Activated T-helper 17 cell treated with anti-CD3 and anti-CD28 coated beads, Interleukin-2, amount 50 U/mL, for 72 hours (primary cell): ENCODE measurements around the gene ADARB2. TPM values are rescaled to one million over a fixed set of nuclear protein-coding genes. Genes with fewer than 3 reads are reported as not detected.

Source experiments
- ATAC-seq: fragments of 150-1000 bp; cut with Tn5 transposase; replicated peaks from 2 replicates; pipeline ENCODE4 v1.10.0; 2021; ENCODE audit warnings: mild to moderate bottlenecking, moderate library complexity
- H3K27ac Mint-ChIP-seq: one replicate; pipeline ENCODE4 v1.8.0; 2022; ENCODE audit warnings: mixed read lengths
- H3K27me3 Mint-ChIP-seq: one replicate; pipeline ENCODE4 v1.8.0; 2022; ENCODE audit warnings: mixed read lengths
- H3K36me3 Mint-ChIP-seq: one replicate; pipeline ENCODE4 v1.8.0; 2022; ENCODE audit warnings: low read depth, mild to moderate bottlenecking, mixed read lengths
- H3K4me1 Mint-ChIP-seq: one replicate; pipeline ENCODE4 v1.8.0; 2022; ENCODE audit warnings: mixed read lengths
- H3K4me3 Mint-ChIP-seq: one replicate; pipeline ENCODE4 v1.8.0; 2022; ENCODE audit warnings: mild to moderate bottlenecking, mixed read lengths
- H3K9me3 Mint-ChIP-seq: one replicate; pipeline ENCODE4 v1.8.0; 2022; ENCODE audit warnings: mixed read lengths
- total RNA-seq, 2 donors: library from RNA; stranded (reverse); gene quantifications; one replicate each; pipeline ENCODE4 v1.2.3, GENCODE V29; 2022

ADARB2 gene
- total RNA-seq, 2 donors from 2014 or later: not detected

GRCh38 chr10:1155791-1156615 lies 581.3 kb downstream of the ADARB2 start:
- no peak overlapping the region for H3K27ac Mint-ChIP-seq
- no peaks in the 10 kb centered on the region for H3K4me1 Mint-ChIP-seq
- no peaks in the 10 kb centered on the region for H3K9me3 Mint-ChIP-seq
- H3K27me3 Mint-ChIP-seq: peaks cover 5% of the 10 kb centered on the region
- no peaks in the 10 kb centered on the region for H3K36me3 Mint-ChIP-seq
- no peak overlapping the region for H3K4me3 Mint-ChIP-seq
- no peak for ATAC-seq

- Mint-ChIP-seq H3K36me3 (no peaks in the 10 kb centered on the region), H3K9me3 (no peaks in the 10 kb centered on the region), H3K4me1 (peaks cover 2% of the 10 kb centered on the region)
Measured at GRCh38 chr10:1154531-1155295, 582.6 kb downstream of the ADARB2 start.

GRCh38 chr10:1153805-1154351 lies 583.4 kb downstream of the ADARB2 start:
- no peaks in the 10 kb centered on the region for H3K36me3 Mint-ChIP-seq
- H3K4me3 Mint-ChIP-seq: no peak overlapping the region
- H3K27ac Mint-ChIP-seq: no peak overlapping the region
- H3K9me3 Mint-ChIP-seq: no peaks in the 10 kb centered on the region
- H3K27me3 Mint-ChIP-seq: peaks cover 10% of the 10 kb centered on the region
- no peak for ATAC-seq
- peaks cover 5% of the 10 kb centered on the region for H3K4me1 Mint-ChIP-seq

More at GRCh38 chr10:1154531-1155295, 582.6 kb downstream of the ADARB2 start:
- no peak for ATAC-seq
- Mint-ChIP-seq H3K27ac (peak overlapping the region; percentile 17), H3K4me3 (no peak overlapping the region), H3K27me3 (peaks cover 6% of the 10 kb centered on the region)

- H3K4me3 Mint-ChIP-seq: no peak overlapping the region
- peaks cover 10% of the 10 kb centered on the region for H3K27me3 Mint-ChIP-seq
- H3K4me1 Mint-ChIP-seq: peaks cover 5% of the 10 kb centered on the region
- H3K36me3 Mint-ChIP-seq: no peaks in the 10 kb centered on the region
- H3K9me3 Mint-ChIP-seq: no peaks in the 10 kb centered on the region
- ATAC-seq: no peak
- no peak overlapping the region for H3K27ac Mint-ChIP-seq
Measured at GRCh38 chr10:1153251-1153763, 584.0 kb downstream of the ADARB2 start.

DNA sequence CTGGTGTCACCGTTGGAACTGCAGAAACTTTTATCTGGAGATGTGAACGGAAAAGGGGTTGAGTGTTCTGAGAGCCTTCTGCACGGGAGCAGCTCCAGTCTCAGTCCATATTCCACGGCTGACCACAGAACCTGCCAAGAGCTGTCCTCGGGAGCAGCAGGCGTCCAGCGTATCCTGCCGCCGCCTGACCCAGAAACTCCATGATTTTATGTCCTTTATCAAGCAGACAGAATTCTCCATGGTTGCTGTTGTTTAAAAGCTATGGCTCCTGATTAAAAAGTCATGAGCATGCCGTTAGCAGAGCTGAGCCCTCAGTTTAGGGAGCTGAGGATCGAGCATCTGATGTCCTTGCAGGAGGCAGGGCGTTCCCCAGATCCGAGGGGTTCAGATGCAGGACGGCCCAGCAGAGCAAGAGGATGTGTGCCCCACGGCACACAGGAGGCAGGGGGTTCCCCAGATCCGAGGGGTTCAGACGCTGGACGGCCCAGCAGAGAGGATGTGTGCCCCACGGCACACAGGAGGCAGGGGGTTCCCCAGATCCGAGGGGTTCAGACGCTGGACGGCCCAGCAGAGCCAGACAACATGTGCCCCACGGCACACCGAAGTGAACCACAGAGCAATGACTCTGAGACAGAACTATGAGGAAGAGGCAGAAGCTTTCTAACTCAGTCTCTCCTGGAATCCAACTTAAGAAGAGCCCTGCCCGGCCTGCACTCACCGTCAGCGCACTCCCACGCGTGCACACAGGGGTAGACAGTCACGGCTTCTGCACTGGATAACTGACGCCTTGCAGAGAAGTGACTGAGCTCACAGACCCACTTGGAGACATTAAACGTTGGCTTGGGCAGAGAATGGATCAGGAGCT lies 584.7 kb downstream of the ADARB2 start:
- peaks cover 5% of the 10 kb centered on the region for H3K4me1 Mint-ChIP-seq

DNA sequence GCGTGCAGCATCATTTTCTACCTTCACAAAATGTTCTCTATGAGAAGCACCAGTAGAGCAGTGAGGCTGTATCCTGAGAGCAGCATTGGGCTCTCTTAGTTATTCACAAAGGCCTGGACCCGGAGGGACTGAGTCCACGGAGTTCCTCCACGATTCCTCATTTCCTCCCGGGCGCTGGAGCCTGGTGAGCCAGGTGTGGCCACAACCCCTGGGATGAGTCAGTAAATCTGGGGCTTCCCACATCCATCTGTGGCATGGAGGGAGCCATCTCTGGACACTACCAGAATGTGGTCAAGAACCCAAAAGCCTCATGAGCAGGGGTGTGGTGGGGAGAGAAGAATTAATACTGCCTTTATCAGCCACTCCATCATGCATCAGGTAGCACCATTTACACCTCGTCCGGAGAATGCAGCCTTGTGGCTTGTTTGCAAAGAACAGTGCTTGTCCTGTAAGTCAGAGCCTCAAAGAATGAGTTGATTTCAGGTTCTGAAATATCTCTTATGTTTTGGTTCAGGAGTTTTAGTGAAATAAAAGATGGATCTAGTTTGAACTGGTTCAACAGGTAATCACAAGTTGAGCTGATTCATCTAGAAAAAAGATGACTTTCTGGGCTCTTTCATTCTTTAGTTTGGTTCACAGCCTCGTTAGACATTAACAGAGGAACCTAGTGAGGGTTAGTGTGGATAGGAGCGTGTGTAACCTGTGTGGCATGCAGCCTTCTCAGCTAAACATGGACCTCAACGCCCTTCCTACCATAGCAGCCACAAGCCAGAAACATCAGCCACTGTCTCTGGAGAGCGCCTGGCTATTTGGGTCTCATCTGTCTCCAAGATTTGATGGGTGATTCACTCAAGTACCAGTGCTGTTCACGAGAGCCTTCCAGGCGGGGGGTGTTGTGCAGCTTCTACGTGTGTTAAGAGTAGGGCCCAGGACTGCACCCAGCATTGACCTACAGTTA lies 586.0 kb downstream of the ADARB2 start:
- peaks cover 5% of the 10 kb centered on the region for H3K4me1 Mint-ChIP-seq
- ATAC-seq: no peak
- peaks cover 5% of the 10 kb centered on the region for H3K27me3 Mint-ChIP-seq
- no peak overlapping the region for H3K4me3 Mint-ChIP-seq
- no peaks in the 10 kb centered on the region for H3K36me3 Mint-ChIP-seq
- H3K27ac Mint-ChIP-seq: no peak overlapping the region
- H3K9me3 Mint-ChIP-seq: no peaks in the 10 kb centered on the region

More for the DNA sequence above, 584.7 kb downstream of the ADARB2 start:
- Mint-ChIP-seq H3K4me3 (no peak overlapping the region), H3K9me3 (no peaks in the 10 kb centered on the region), H3K36me3 (no peaks in the 10 kb centered on the region), H3K27ac (no peak overlapping the region), H3K27me3 (peaks cover 10% of the 10 kb centered on the region)
- no peak for ATAC-seq

DNA sequence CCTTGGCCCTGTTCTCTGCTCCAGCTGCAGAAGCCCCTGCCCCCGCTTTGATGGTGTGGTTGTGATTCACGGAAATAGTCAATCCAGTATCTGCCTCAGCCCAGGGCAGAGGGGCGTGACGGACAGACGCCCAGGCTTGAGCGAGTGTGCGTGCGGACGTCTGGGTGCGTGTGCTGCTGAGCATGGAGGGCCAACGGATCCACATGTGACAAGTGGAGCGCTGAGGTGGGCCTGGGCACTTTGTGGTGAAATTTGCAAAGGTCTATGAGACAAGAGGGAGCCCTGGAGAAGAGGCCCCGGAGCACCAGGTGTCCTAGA lies 586.7 kb downstream of the ADARB2 start:
- H3K27me3 Mint-ChIP-seq: peaks cover 5% of the 10 kb centered on the region
- ATAC-seq: no peak
- H3K36me3 Mint-ChIP-seq: no peaks in the 10 kb centered on the region
- no peaks in the 10 kb centered on the region for H3K9me3 Mint-ChIP-seq
- no peak overlapping the region for H3K27ac Mint-ChIP-seq
- H3K4me1 Mint-ChIP-seq: peaks cover 5% of the 10 kb centered on the region
- H3K4me3 Mint-ChIP-seq: no peak overlapping the region

DNA sequence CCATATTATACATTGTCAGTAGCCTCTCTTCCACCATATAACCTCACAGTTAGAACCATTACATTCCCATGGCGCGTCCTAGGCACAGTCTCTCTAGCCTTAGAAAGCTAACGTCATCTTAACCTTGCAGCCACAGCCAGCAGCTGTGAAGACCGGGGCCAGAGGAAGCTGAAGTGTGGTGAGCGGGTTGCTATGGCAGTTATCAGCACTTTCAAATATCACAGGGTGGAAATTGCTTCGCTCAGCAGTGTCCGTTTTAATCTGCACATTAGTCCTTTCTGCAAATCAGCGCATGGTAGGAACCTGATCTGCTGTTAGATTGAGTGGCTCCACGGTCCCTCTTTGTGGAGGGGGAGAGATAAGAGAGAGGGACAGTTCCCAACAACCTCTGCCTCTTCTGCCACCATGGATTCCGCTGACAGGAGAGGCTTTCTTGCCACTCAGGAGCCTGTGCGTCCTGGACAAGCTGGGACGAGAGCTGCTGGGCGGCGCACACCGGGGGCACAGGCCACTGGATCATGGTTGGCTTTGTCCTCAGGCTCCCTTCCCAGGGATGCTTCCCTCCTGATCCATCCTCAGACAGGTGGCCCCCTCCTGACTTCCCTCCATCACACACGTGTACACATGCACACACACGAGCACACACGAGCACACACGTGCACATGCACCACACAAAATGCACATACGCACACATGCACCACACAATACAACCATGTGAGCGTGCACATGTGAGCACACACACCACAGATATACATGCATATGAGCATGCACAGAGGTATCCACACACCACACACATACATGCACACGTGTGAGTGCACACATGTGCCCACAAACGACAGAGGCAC lies 587.3 kb downstream of the ADARB2 start:
- H3K27me3 Mint-ChIP-seq: peaks cover 5% of the 10 kb centered on the region
- ATAC-seq: peak; percentile 19
- H3K36me3 Mint-ChIP-seq: no peaks in the 10 kb centered on the region
- H3K9me3 Mint-ChIP-seq: no peaks in the 10 kb centered on the region
- H3K4me1 Mint-ChIP-seq: peaks cover 5% of the 10 kb centered on the region
- H3K4me3 Mint-ChIP-seq: no peak overlapping the region
- H3K27ac Mint-ChIP-seq: no peak overlapping the region

GRCh38 chr10:1148855-1149605 lies 588.3 kb downstream of the ADARB2 start:
- ATAC-seq: no peak
- Mint-ChIP-seq H3K9me3 (peaks cover 5% of the 10 kb centered on the region), H3K27ac (no peak overlapping the region), H3K4me3 (no peak overlapping the region), H3K4me1 (peaks cover 5% of the 10 kb centered on the region), H3K27me3 (peaks cover 5% of the 10 kb centered on the region), H3K36me3 (no peaks in the 10 kb centered on the region)

DNA sequence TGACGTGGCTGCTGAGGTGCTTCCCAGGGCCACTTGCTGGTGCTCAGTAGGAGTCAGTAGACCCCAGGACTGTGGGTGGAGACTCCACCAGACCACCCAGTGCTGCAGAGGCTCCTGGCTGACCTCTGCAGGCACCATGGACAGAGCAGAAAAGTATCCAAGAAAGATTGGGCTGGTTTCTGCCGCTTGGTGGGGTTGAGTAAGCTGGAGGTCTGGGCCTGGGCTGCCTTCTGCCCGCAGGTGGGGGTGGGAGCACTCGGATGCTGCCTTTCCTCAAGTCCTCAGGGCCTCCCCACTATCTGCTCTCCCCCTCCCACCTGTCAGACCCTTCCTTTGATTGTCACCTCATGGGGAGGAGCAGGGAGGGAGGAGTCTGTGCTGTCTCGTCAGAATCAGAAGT lies 589.5 kb downstream of the ADARB2 start:
- no peak for ATAC-seq
- H3K4me3 Mint-ChIP-seq: no peak overlapping the region
- H3K4me1 Mint-ChIP-seq: peaks cover 5% of the 10 kb centered on the region
- H3K9me3 Mint-ChIP-seq: peaks cover 5% of the 10 kb centered on the region
- peaks cover 8% of the 10 kb centered on the region for H3K27me3 Mint-ChIP-seq
- H3K36me3 Mint-ChIP-seq: no peaks in the 10 kb centered on the region
- no peak overlapping the region for H3K27ac Mint-ChIP-seq

DNA sequence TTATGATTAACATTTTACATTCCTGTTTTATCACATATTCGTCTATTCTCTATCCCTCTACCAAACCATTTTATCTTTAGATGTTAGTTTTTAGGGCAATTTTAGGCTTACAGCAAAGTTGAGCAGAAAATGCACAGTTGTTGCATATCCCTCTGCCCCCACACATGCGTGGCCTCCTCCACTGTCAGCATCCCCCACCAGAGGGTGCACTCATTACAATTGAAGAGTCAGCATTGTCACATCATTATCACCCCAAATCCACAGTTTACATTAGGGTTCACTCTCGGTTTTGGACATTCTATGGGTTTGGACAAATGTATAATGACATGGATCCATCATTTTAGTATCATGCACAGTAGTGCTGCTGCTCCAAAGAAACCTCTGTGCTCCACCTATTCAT lies 594.7 kb downstream of the ADARB2 start:
- Mint-ChIP-seq H3K27ac (no peak overlapping the region), H3K27me3 (peaks cover 6% of the 10 kb centered on the region), H3K4me1 (no peaks in the 10 kb centered on the region), H3K36me3 (no peaks in the 10 kb centered on the region), H3K4me3 (no peak overlapping the region), H3K9me3 (peaks cover 18% of the 10 kb centered on the region)
- no peak for ATAC-seq

- H3K36me3 Mint-ChIP-seq: no peaks in the 10 kb centered on the region
- H3K27me3 Mint-ChIP-seq: peaks cover 6% of the 10 kb centered on the region
- no peak for ATAC-seq
Measured at GRCh38 chr10:1141701-1142100, 595.6 kb downstream of the ADARB2 start.

More at GRCh38 chr10:1141701-1142100, 595.6 kb downstream of the ADARB2 start:
- no peak overlapping the region for H3K27ac Mint-ChIP-seq
- no peaks in the 10 kb centered on the region for H3K4me1 Mint-ChIP-seq
- H3K9me3 Mint-ChIP-seq: peaks cover 18% of the 10 kb centered on the region
- H3K4me3 Mint-ChIP-seq: no peak overlapping the region
